ENCODE results near the gene ASB4.
A peak's percentile ranks its signal among the peaks of the same experiment; 100 is the strongest.
"Not testable (repeated sequence)": the region's sequence is repeated elsewhere in the genome, so short reads cannot be mapped to it uniquely, and the experiment has no call there.

ASB4 gene

GRCh38 chr7:95545007-95545615, 59.4 kb downstream of the ASB4 start:
- peak; percentile 84 for TF ChIP-seq CTCF (IDR thresholded peaks at IDR 0.05; ENCODE audit: low read depth, low read length)
- DNase-seq (ENCODE audit: low read depth in 2 of 2), result peak; percentile 84 to 85
- peak overlapping the region in 1 of 2 donors; percentile 11 for H3K4me3 ChIP-seq (replicated peaks in 1 of 2; ENCODE audit: low read depth in 2 of 2, low read length in 2 of 2)

- no peak for DNase-seq (ENCODE audit: low read depth in 2 of 2)
- H3K4me3 ChIP-seq (replicated peaks in 1 of 2; ENCODE audit: low read depth in 2 of 2, low read length in 2 of 2), result no peak overlapping the region
- TF ChIP-seq CTCF (IDR thresholded peaks at IDR 0.05; ENCODE audit: low read depth, low read length), result no peak
Observed at GRCh38 chr7:95545673-95546072, 59.9 kb downstream of the ASB4 start.

- H3K4me3 ChIP-seq (replicated peaks in 1 of 2; ENCODE audit: low read depth in 2 of 2, low read length in 2 of 2), result no peak overlapping the region
- DNase-seq (ENCODE audit: low read depth in 2 of 2), result no peak
- TF ChIP-seq CTCF (IDR thresholded peaks at IDR 0.05; ENCODE audit: low read depth, low read length), result no peak
Observed at GRCh38 chr7:95546647-95547046, 60.9 kb downstream of the ASB4 start.

- no peak for TF ChIP-seq CTCF (IDR thresholded peaks at IDR 0.05; ENCODE audit: low read depth, low read length)
- H3K4me3 ChIP-seq (replicated peaks in 1 of 2; ENCODE audit: low read depth in 2 of 2, low read length in 2 of 2), result no peak overlapping the region
- DNase-seq (ENCODE audit: low read depth in 2 of 2), result peak; percentile 25 to 36
Observed at GRCh38 chr7:95547361-95548348, 61.9 kb downstream of the ASB4 start.

- no peak for TF ChIP-seq CTCF (IDR thresholded peaks at IDR 0.05; ENCODE audit: low read depth, low read length)
- no peak overlapping the region for H3K4me3 ChIP-seq (replicated peaks in 1 of 2; ENCODE audit: low read depth in 2 of 2, low read length in 2 of 2)
- peak; percentile 93 to 98 for DNase-seq (ENCODE audit: low read depth in 2 of 2)
Observed at GRCh38 chr7:95549818-95550529, 64.2 kb downstream of the ASB4 start.

GRCh38 chr7:95550546-95550945, 64.8 kb downstream of the ASB4 start:
- TF ChIP-seq CTCF (IDR thresholded peaks at IDR 0.05; ENCODE audit: low read depth, low read length), result no peak
- H3K4me3 ChIP-seq (replicated peaks in 1 of 2; ENCODE audit: low read depth in 2 of 2, low read length in 2 of 2), result no peak overlapping the region
- DNase-seq (ENCODE audit: low read depth in 2 of 2), result peak; percentile 20 to 32

- not testable (repeated sequence) for H3K4me3 ChIP-seq (replicated peaks in 1 of 2; ENCODE audit: low read depth in 2 of 2, low read length in 2 of 2); DNase-seq (ENCODE audit: low read depth in 2 of 2)
Observed at GRCh38 chr7:95552010-95552926, 66.5 kb downstream of the ASB4 start.
